ENCODE measurements around the gene DLEC1.
A peak's percentile ranks its signal among the peaks of the same experiment; 100 is the strongest.

DNA sequence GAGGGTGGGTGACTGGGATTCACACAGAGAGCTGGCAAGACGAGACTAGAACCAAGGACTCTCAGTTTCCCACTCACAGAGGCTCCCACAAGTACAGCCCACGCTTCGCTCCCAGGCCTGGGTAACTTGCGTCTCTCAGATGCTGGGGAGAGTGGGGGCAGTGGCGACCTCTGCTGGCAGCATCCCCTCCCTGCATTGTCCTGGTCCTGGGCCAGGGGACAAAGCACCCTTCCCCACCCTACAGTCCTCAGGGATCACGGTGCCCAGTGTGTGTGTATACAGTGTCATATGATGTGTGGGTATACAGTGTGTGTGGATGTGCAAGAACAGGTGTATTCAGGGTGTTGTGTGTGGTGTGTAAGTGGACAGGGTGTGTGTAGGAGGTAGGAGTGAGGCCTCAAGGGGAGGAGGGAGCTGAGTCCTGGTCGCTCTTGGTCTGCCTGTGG is 35.6 kb upstream of the DLEC1 start:
- TF ChIP-seq, protein P1, sequence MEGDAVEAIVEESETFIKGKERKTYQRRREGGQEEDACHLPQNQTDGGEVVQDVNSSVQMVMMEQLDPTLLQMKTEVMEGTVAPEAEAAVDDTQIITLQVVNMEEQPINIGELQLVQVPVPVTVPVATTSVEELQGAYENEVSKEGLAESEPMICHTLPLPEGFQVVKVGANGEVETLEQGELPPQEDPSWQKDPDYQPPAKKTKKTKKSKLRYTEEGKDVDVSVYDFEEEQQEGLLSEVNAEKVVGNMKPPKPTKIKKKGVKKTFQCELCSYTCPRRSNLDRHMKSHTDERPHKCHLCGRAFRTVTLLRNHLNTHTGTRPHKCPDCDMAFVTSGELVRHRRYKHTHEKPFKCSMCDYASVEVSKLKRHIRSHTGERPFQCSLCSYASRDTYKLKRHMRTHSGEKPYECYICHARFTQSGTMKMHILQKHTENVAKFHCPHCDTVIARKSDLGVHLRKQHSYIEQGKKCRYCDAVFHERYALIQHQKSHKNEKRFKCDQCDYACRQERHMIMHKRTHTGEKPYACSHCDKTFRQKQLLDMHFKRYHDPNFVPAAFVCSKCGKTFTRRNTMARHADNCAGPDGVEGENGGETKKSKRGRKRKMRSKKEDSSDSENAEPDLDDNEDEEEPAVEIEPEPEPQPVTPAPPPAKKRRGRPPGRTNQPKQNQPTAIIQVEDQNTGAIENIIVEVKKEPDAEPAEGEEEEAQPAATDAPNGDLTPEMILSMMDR (IDR thresholded peaks at IDR 0.05): peak; percentile 83
- no peak for TF ChIP-seq EZH2 (IDR thresholded peaks at IDR 0.05; ENCODE audit: borderline replicate concordance, insufficient read depth, low read depth, low read length, poor library complexity, severe bottlenecking)

Data from B cell (primary cell).